Natural killer cell (primary cell): ENCODE results near the gene KLHL30. TPM values are rescaled to one million over a fixed set of nuclear protein-coding genes. Genes with fewer than 3 reads are reported as not detected.

ENCODE experiments used
- ATAC-seq, 3 donors: fragments of 150-1000 bp in 2 of 3; fragments of 200-7000 bp in 1 of 3; cut with Tn5 transposase; 1 replicate in 1 of 3; 2 replicates in 2 of 3; pipeline ENCODE4 v1.10.0; 2021; ENCODE audit warnings: mild to moderate bottlenecking in 2 of 3, moderate library complexity in 2 of 3
- DNase-seq, 2 donors: peaks; one replicate each; pipeline versions ENCODE4 v3.0.0 to v3.0.0-alpha.2; 2013 to 2021; ENCODE audit warnings: mixed read lengths in 1 of 2
- H3K27ac ChIP-seq: one replicate; pipeline ENCODE4 v1.5.1; 2013; ENCODE audit warnings: mild to moderate bottlenecking, low read length
- H3K27me3 ChIP-seq: one replicate; pipeline ENCODE4 v1.6.1; 2013; ENCODE audit warnings: low read length; ENCODE audit not compliant: control insufficient read depth, insufficient read depth
- H3K36me3 ChIP-seq: one replicate; pipeline ENCODE4 v1.6.1; 2013; ENCODE audit warnings: low read length; ENCODE audit not compliant: control insufficient read depth, insufficient read depth
- H3K4me1 ChIP-seq: one replicate; pipeline ENCODE4 v1.6.1; 2013; ENCODE audit warnings: low read length; ENCODE audit not compliant: control insufficient read depth, insufficient read depth
- H3K4me3 ChIP-seq: one replicate; pipeline ENCODE4 v1.5.1; 2013; ENCODE audit warnings: low read length
- H3K9me3 ChIP-seq: one replicate; pipeline ENCODE4 v1.6.1; 2013; ENCODE audit warnings: low read length; ENCODE audit not compliant: control insufficient read depth, insufficient read depth
- H3K27ac Mint-ChIP-seq, 2 donors: one replicate each; pipeline ENCODE4 v1.8.0; 2022; ENCODE audit warnings: mild to moderate bottlenecking in 2 of 2, mixed read lengths in 2 of 2, moderate library complexity in 1 of 2
- H3K27me3 Mint-ChIP-seq, 2 donors: one replicate each; pipeline ENCODE4 v1.8.0; 2022; ENCODE audit warnings: low read depth in 2 of 2, mixed read lengths in 2 of 2
- H3K36me3 Mint-ChIP-seq: one replicate; pipeline ENCODE4 v1.8.0; 2022; ENCODE audit warnings: mixed read lengths
- H3K4me1 Mint-ChIP-seq, 2 donors: one replicate each; pipeline ENCODE4 v1.8.0; 2022; ENCODE audit warnings: mixed read lengths in 2 of 2
- H3K4me3 Mint-ChIP-seq: one replicate; pipeline ENCODE4 v1.8.0; 2022; ENCODE audit warnings: mild to moderate bottlenecking, moderate library complexity, mixed read lengths
- H3K9me3 Mint-ChIP-seq, 2 donors: one replicate each; pipeline ENCODE4 v1.8.0; 2022; ENCODE audit warnings: mixed read lengths in 2 of 2
- CTCF ChIP-seq: fragments of 200-600 bp; IDR thresholded peaks from one replicate; pipeline ENCODE4 v1.8.0; 2022; ENCODE audit warnings: antibody characterized with exemption
- WGBS: methylation state at CpG from one replicate; pipeline ENCODE4 v1.1.7; 2013; ENCODE audit warnings: missing lambda C conversion rate; ENCODE audit not compliant: insufficient coverage; 5-methylcytosine and 5-hydroxymethylcytosine counted together
- intact Hi-C: fragments of 100-400 bp; cut with micrococcal nuclease; formaldehyde crosslinking; loops from one replicate; pipeline ENCODE4 v1.14.2; 2022
- total RNA-seq, 4 donors: library from RNA; stranded (reverse); fragments of 120-200 nt in 1 of 4; gene quantifications; one replicate each; pipeline versions ENCODE4 v1.2.3 to v1.2.4, GENCODE V29; 2013 to 2022

The KLHL30 gene
- total RNA-seq, 3 donors from 2014 or later (not counting 1 experiment from before 2014, with no cell fraction given), result not detected

- no peak for ATAC-seq
- no peaks in the 10 kb centered on the region for H3K27me3 ChIP-seq
These were observed 15.1 kb upstream of the KLHL30 start for GRCh38 chr2:238123218-238123971.

GRCh38 chr2:238123991-238124470, 14.4 kb upstream of the KLHL30 start:
- Mint-ChIP-seq H3K27me3 (peaks cover 0 to 2% of the 10 kb centered on the region in 2 donors), H3K27ac (no peak overlapping the region), H3K9me3 (no peaks in the 10 kb centered on the region), H3K4me3 (no peak overlapping the region), H3K36me3 (no peaks in the 10 kb centered on the region), H3K4me1 (no peaks in the 10 kb centered on the region)
- no peaks in the 10 kb centered on the region for H3K27me3 ChIP-seq
- TF ChIP-seq CTCF, result no peak
- DNase-seq (no peak), ATAC-seq (no peak)
- peaks cover 5% of the 10 kb centered on the region for H3K4me1 ChIP-seq
- no peaks in the 10 kb centered on the region for H3K9me3 ChIP-seq
- no peaks in the 10 kb centered on the region for H3K36me3 ChIP-seq
- WGBS, result 89% methylated on average over 14 of the region's 14 CpGs
- no peak overlapping the region for H3K4me3 ChIP-seq
- H3K27ac ChIP-seq, result no peak overlapping the region
- intact Hi-C loops, result no loop called here

More at GRCh38 chr2:238123218-238123971, 15.1 kb upstream of the KLHL30 start:
- WGBS, result 86% methylated on average over 22 of the region's 22 CpGs
- H3K4me1 Mint-ChIP-seq, result no peaks in the 10 kb centered on the region
- peaks cover 0 to 7% of the 10 kb centered on the region in 2 donors for H3K27me3 Mint-ChIP-seq
- Histone ChIP-seq H3K4me1 (peaks cover 5% of the 10 kb centered on the region), H3K27ac (no peak overlapping the region), H3K4me3 (no peak overlapping the region), H3K9me3 (no peaks in the 10 kb centered on the region), H3K36me3 (no peaks in the 10 kb centered on the region)
- no peak overlapping the region for H3K27ac Mint-ChIP-seq
- intact Hi-C loops, result no loop called here
- no peak overlapping the region for H3K4me3 Mint-ChIP-seq
- H3K36me3 Mint-ChIP-seq, result no peaks in the 10 kb centered on the region
- no peaks in the 10 kb centered on the region for H3K9me3 Mint-ChIP-seq
- no peak for TF ChIP-seq CTCF
- no peak for DNase-seq

GRCh38 chr2:238124488-238125126, 13.9 kb upstream of the KLHL30 start:
- Mint-ChIP-seq H3K4me3 (no peak overlapping the region), H3K4me1 (no peaks in the 10 kb centered on the region), H3K36me3 (no peaks in the 10 kb centered on the region), H3K27me3 (no peaks in the 10 kb centered on the region), H3K27ac (no peak overlapping the region), H3K9me3 (no peaks in the 10 kb centered on the region)
- Histone ChIP-seq H3K36me3 (no peaks in the 10 kb centered on the region), H3K27me3 (no peaks in the 10 kb centered on the region), H3K4me1 (peaks cover 5% of the 10 kb centered on the region), H3K27ac (no peak overlapping the region), H3K4me3 (no peak overlapping the region), H3K9me3 (no peaks in the 10 kb centered on the region)
- intact Hi-C loops, result no loop called here
- no peak for TF ChIP-seq CTCF
- WGBS, result 94% methylated on average over 19 of the region's 19 CpGs
- DNase-seq (no peak), ATAC-seq (no peak)
